SW480 (cell line): Measurements from ENCODE around the gene DUSP28.

Source experiments
- DNase-seq: peaks from one replicate; pipeline ENCODE4 v3.0.0-alpha.2; 2016; ENCODE audit warnings: low spot score

The DUSP28 gene

GRCh38 chr2:240586919-240587800 lies 27.0 kb downstream of the DUSP28 start:
- DNase-seq: peak; percentile 46

- no peak for DNase-seq
Observed at GRCh38 chr2:240588006-240588655, 28.0 kb downstream of the DUSP28 start.

GRCh38 chr2:240588669-240589068 lies 28.5 kb downstream of the DUSP28 start:
- no peak for DNase-seq

GRCh38 chr2:240589375-240589774 lies 29.2 kb downstream of the DUSP28 start:
- DNase-seq: no peak

- DNase-seq: no peak
Observed at GRCh38 chr2:240589850-240590525, 29.8 kb downstream of the DUSP28 start.

GRCh38 chr2:240590681-240591111 lies 30.5 kb downstream of the DUSP28 start:
- DNase-seq: no peak

- no peak for DNase-seq
Observed at GRCh38 chr2:240591226-240591625, 31.1 kb downstream of the DUSP28 start.

- no peak for DNase-seq
Observed at GRCh38 chr2:240591784-240592183, 31.6 kb downstream of the DUSP28 start.

GRCh38 chr2:240593026-240593702 lies 33.0 kb downstream of the DUSP28 start:
- no peak for DNase-seq

- no peak for DNase-seq
Observed at GRCh38 chr2:240593703-240594451, 33.7 kb downstream of the DUSP28 start.

- DNase-seq: no peak
Observed at GRCh38 chr2:240594511-240595380, 34.6 kb downstream of the DUSP28 start.

- DNase-seq: no peak
Observed at GRCh38 chr2:240595381-240596079, 35.4 kb downstream of the DUSP28 start.

GRCh38 chr2:240596080-240596460 lies 35.9 kb downstream of the DUSP28 start:
- no peak for DNase-seq

GRCh38 chr2:240596491-240596931 lies 36.4 kb downstream of the DUSP28 start:
- no peak for DNase-seq

GRCh38 chr2:240597054-240597418 lies 36.9 kb downstream of the DUSP28 start:
- no peak for DNase-seq

- no peak for DNase-seq
Observed at GRCh38 chr2:240597419-240598181, 37.4 kb downstream of the DUSP28 start.

GRCh38 chr2:240598311-240598911 lies 38.3 kb downstream of the DUSP28 start:
- no peak for DNase-seq

GRCh38 chr2:240599141-240599583 lies 39.0 kb downstream of the DUSP28 start:
- DNase-seq: no peak
